ENCODE data around the gene CD80.

DNA sequence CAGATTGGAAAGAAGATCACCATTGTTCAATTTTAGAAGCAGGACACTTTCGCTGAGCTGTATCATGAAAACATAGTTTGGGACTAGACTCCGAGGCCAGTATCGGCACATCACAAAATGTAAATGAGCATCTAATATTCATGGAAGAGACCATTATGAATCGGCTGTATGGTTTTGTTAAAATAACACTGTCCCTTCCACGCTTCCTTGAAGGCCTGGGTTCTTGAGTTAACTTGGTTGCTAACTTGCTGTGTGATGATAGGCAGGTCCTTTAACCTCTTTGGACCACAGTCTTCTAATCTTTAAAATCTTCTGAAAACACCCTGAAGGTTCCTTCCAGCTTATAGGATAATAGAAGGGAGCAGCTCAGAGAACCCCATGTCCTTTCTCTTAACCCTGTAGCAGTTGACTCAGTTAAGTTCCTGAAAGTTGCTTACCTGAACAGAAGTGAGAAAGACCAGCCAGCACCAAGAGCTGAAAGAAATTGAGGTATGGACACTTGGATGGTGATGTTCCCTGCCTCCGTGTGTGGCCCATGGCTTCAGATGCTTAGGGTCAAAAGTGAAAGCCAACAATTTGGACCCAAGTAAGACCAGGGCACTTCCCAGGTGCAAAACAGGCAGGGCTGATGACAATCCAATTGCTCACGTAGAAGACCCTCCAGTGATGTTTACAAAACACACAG, 2.1 kb downstream of the CD80 start:
- TF ChIP-seq CTCF (IDR thresholded peaks at IDR 0.05) = no peak
- no peak for TF ChIP-seq POLR2A (IDR thresholded peaks at IDR 0.05)
